ENCODE measurements around the gene KLK8.

DNA sequence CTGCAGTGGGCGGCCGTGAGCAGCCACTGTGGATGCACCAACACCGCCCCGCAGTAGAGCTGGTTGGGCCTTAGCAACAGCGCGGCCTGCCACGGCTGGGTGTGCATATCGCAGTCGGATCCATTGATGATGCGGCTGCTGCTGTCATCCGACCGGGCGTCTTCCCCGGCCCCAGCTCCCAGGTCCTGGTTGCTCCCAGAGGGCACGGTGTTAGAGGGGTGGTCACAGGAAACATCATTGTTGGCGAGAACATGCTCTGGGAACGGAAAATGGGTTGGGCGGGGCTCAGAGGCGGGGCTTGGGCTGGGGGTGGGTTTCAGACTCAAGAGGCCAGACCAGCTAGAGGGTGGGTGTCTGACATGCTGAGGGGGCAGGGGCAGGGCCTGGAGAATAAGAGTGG is 51.5 kb downstream of the KLK8 start:
- TF ChIP-seq CREB1 (IDR thresholded peaks at IDR 0.05) (no peak), CREB1 (CRISPR knock-in tag; IDR thresholded peaks at IDR 0.05) (no peak), ETV6 (CRISPR knock-in tag; conservative IDR thresholded peaks at IDR 0.05) (no peak), ZNF44 (CRISPR knock-in tag; IDR thresholded peaks at IDR 0.05) (no peak), STAT5B (CRISPR knock-in tag; IDR thresholded peaks at IDR 0.05) (no peak), ZNF713 (CRISPR knock-in tag; IDR thresholded peaks at IDR 0.05) (no peak), TBL1XR1 (IDR thresholded peaks at IDR 0.05; ENCODE audit: borderline replicate concordance, low read length, partially characterized antibody) (no peak), TCF12 (IDR thresholded peaks at IDR 0.05) (no peak), TCF12 (CRISPR knock-in tag; IDR thresholded peaks at IDR 0.05) (no peak), FOXA1 (IDR thresholded peaks at IDR 0.05) (no peak), FOXA1 (CRISPR knock-in tag; IDR thresholded peaks at IDR 0.05) (no peak), ZFP36L1 (CRISPR knock-in tag; IDR thresholded peaks at IDR 0.05) (no peak), TAF1 (CRISPR knock-in tag; IDR thresholded peaks at IDR 0.05) (no peak), ZNF629 (CRISPR knock-in tag; conservative IDR thresholded peaks at IDR 0.05) (no peak), ZNF549 (CRISPR knock-in tag; IDR thresholded peaks at IDR 0.05) (no peak)
- TF ChIP-seq, protein P1, sequence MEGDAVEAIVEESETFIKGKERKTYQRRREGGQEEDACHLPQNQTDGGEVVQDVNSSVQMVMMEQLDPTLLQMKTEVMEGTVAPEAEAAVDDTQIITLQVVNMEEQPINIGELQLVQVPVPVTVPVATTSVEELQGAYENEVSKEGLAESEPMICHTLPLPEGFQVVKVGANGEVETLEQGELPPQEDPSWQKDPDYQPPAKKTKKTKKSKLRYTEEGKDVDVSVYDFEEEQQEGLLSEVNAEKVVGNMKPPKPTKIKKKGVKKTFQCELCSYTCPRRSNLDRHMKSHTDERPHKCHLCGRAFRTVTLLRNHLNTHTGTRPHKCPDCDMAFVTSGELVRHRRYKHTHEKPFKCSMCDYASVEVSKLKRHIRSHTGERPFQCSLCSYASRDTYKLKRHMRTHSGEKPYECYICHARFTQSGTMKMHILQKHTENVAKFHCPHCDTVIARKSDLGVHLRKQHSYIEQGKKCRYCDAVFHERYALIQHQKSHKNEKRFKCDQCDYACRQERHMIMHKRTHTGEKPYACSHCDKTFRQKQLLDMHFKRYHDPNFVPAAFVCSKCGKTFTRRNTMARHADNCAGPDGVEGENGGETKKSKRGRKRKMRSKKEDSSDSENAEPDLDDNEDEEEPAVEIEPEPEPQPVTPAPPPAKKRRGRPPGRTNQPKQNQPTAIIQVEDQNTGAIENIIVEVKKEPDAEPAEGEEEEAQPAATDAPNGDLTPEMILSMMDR (CRISPR knock-in tag; IDR thresholded peaks at IDR 0.05), result no peak
- TF ChIP-seq, protein P2, sequence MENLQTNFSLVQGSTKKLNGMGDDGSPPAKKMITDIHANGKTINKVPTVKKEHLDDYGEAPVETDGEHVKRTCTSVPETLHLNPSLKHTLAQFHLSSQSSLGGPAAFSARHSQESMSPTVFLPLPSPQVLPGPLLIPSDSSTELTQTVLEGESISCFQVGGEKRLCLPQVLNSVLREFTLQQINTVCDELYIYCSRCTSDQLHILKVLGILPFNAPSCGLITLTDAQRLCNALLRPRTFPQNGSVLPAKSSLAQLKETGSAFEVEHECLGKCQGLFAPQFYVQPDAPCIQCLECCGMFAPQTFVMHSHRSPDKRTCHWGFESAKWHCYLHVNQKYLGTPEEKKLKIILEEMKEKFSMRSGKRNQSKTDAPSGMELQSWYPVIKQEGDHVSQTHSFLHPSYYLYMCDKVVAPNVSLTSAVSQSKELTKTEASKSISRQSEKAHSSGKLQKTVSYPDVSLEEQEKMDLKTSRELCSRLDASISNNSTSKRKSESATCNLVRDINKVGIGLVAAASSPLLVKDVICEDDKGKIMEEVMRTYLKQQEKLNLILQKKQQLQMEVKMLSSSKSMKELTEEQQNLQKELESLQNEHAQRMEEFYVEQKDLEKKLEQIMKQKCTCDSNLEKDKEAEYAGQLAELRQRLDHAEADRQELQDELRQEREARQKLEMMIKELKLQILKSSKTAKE (CRISPR knock-in tag; IDR thresholded peaks at IDR 0.05; ENCODE audit: borderline replicate concordance), result no peak

All from HepG2 (cell line).